Glutamatergic neuron (in vitro differentiated cells): ENCODE data around the gene NBAS. TPM values are rescaled to one million over a fixed set of nuclear protein-coding genes. Genes with fewer than 3 reads are reported as not detected.

Experiments
- DNase-seq: peaks from one replicate; pipeline ENCODE4 v3.0.0; 2022
- H3K27ac Mint-ChIP-seq: one replicate; pipeline ENCODE4 v1.8.0; 2020; ENCODE audit warnings: mild to moderate bottlenecking, mixed read lengths, inconsistent platforms; ENCODE audit not compliant: unreplicated experiment
- H3K27me3 Mint-ChIP-seq: one replicate; pipeline ENCODE4 v1.8.0; 2020; ENCODE audit warnings: mild to moderate bottlenecking, moderate library complexity, mixed read lengths, inconsistent platforms; ENCODE audit not compliant: unreplicated experiment
- H3K36me3 Mint-ChIP-seq: one replicate; pipeline ENCODE4 v1.8.0; 2020; ENCODE audit warnings: mild to moderate bottlenecking, mixed read lengths, inconsistent platforms; ENCODE audit not compliant: unreplicated experiment
- H3K4me1 Mint-ChIP-seq: one replicate; pipeline ENCODE4 v1.8.0; 2020; ENCODE audit warnings: mild to moderate bottlenecking, low read depth, mixed read lengths, inconsistent platforms; ENCODE audit not compliant: unreplicated experiment
- H3K4me3 Mint-ChIP-seq: one replicate; pipeline ENCODE4 v1.8.0; 2020; ENCODE audit warnings: mild to moderate bottlenecking, mixed read lengths, inconsistent platforms; ENCODE audit not compliant: unreplicated experiment
- H3K9me3 Mint-ChIP-seq: one replicate; pipeline ENCODE4 v1.8.0; 2020; ENCODE audit warnings: mild to moderate bottlenecking, moderate library complexity, mixed read lengths, inconsistent platforms; ENCODE audit not compliant: unreplicated experiment
- CTCF ChIP-seq: fragments of 200-600 bp; sonication (generic); IDR thresholded peaks from one replicate; pipeline ENCODE4 v1.5.0; 2021; ENCODE audit not compliant: partially characterized antibody, unreplicated experiment
- total RNA-seq: library from RNA; stranded (reverse); fragmentation: NEBNext Ultra II Directional; extraction: Animal tissue kit (Norgen Biotek cat#: 25700); gene quantifications from one replicate; pipeline ENCODE4 v1.2.1, GENCODE V29; 2021; ENCODE audit not compliant: unreplicated experiment

NBAS gene
- total RNA-seq, 1 donor from 2014 or later, result 46.1 TPM

GRCh38 chr2:15293262-15293937 is 267.7 kb downstream of the NBAS start:
- Mint-ChIP-seq H3K36me3 (peaks cover 3% of the 10 kb centered on the region), H3K4me1 (no peaks in the 10 kb centered on the region), H3K9me3 (no peaks in the 10 kb centered on the region), H3K27ac (no peak overlapping the region), H3K4me3 (no peak overlapping the region), H3K27me3 (no peaks in the 10 kb centered on the region)
- no peak for TF ChIP-seq CTCF
- no peak for DNase-seq

- no peak for DNase-seq
- H3K27me3 Mint-ChIP-seq, result no peaks in the 10 kb centered on the region
- H3K36me3 Mint-ChIP-seq, result peaks cover 3% of the 10 kb centered on the region
- H3K9me3 Mint-ChIP-seq, result no peaks in the 10 kb centered on the region
- H3K27ac Mint-ChIP-seq, result no peak overlapping the region
- no peaks in the 10 kb centered on the region for H3K4me1 Mint-ChIP-seq
- H3K4me3 Mint-ChIP-seq, result no peak overlapping the region
- TF ChIP-seq CTCF, result no peak
These were observed 273.5 kb downstream of the NBAS start for GRCh38 chr2:15287447-15288184.

GRCh38 chr2:15284614-15285013 is 276.5 kb downstream of the NBAS start:
- Mint-ChIP-seq H3K36me3 (no peaks in the 10 kb centered on the region), H3K4me1 (no peaks in the 10 kb centered on the region), H3K9me3 (no peaks in the 10 kb centered on the region), H3K27me3 (no peaks in the 10 kb centered on the region), H3K27ac (no peak overlapping the region), H3K4me3 (no peak overlapping the region)
- no peak for DNase-seq
- no peak for TF ChIP-seq CTCF

- H3K36me3 Mint-ChIP-seq, result no peaks in the 10 kb centered on the region
- no peak for DNase-seq
- no peak for TF ChIP-seq CTCF
- no peak overlapping the region for H3K27ac Mint-ChIP-seq
- H3K27me3 Mint-ChIP-seq, result no peaks in the 10 kb centered on the region
- H3K4me1 Mint-ChIP-seq, result no peaks in the 10 kb centered on the region
- H3K9me3 Mint-ChIP-seq, result no peaks in the 10 kb centered on the region
- no peak overlapping the region for H3K4me3 Mint-ChIP-seq
These were observed 279.5 kb downstream of the NBAS start for GRCh38 chr2:15281681-15282080.
